ENCODE measurements around the gene HYOU1.
A peak's percentile ranks its signal among the peaks of the same experiment; 100 is the strongest.
"Not testable (repeated sequence)": the region's sequence is repeated elsewhere in the genome, so short reads cannot be mapped to it uniquely, and the experiment has no call there.

Gene HYOU1

DNA sequence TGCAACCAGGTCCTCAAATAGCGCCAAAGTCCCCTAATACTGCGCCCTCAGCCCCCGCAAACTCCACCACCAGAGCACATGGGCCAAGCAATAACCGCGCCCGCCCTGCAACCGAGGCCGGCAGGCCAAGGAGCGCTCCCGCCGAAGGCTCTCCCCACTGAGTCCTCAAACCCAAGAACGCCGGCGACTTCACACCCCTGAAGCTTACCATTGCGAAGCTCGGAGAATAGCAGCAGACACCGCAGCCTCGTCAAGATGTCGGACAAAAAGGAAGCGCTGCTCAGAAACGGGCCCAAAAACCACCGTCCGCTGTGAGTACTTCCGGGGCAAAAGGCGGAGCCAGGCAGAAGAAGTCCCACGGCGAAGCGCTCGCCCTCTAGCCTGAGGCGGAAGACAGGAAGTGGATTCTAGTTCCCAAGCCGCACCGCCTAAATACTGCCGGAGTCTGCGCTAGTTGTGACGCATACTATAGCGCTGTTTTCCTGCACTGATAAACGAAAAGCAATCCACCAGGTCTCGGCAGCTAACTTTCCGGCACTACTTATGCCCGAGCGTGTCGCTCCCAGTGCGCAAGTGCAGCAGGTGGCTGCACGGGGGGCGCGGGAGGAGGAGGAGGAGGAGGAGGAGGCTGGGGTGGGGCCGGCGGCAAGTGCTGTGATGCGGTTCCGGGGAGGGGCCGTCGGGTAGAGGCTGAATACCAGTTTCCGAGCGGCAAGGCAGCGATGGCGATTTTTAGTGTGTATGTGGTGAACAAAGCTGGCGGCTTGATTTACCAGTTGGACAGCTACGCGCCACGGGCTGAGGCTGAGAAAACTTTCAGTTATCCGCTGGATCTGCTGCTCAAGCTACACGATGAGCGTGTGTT lies 38.7 kb downstream of the HYOU1 start, which contains the start of the genes RPS25 and TRAPPC4:
Gene RPS25 (minus strand): TSS at position 270 of the 865 bp plus-strand sequence. CDS start 59 bp downstream, at position 211.
Gene TRAPPC4 (plus strand): TSS at position 693 of the 865 bp plus-strand sequence. CDS start 30 bp downstream, at position 723.
- DNase-seq (ENCODE audit: low read depth in 2 of 2): peak; percentile 89 to 90

DNA sequence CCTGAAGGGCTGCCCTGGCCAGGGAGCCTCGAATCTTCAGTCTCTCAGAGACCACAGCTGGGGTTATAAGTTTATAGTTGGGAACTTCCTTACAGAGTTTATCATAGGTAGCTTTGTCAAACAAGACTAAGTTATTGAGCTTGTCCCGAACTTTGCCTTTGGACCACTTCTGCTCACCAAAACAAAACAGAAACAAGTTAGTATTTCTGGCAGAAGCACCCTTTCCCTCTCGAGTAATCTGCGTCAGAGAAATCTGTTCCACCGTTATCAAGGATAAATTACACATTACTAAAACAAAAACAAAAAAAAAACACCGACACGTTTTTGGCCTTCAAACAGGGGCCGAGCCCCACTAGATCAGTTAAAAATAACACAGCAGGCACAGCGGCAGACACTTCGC lies 39.6 kb downstream of the HYOU1 start:
- DNase-seq (ENCODE audit: low read depth in 2 of 2): not testable (repeated sequence)

DNA sequence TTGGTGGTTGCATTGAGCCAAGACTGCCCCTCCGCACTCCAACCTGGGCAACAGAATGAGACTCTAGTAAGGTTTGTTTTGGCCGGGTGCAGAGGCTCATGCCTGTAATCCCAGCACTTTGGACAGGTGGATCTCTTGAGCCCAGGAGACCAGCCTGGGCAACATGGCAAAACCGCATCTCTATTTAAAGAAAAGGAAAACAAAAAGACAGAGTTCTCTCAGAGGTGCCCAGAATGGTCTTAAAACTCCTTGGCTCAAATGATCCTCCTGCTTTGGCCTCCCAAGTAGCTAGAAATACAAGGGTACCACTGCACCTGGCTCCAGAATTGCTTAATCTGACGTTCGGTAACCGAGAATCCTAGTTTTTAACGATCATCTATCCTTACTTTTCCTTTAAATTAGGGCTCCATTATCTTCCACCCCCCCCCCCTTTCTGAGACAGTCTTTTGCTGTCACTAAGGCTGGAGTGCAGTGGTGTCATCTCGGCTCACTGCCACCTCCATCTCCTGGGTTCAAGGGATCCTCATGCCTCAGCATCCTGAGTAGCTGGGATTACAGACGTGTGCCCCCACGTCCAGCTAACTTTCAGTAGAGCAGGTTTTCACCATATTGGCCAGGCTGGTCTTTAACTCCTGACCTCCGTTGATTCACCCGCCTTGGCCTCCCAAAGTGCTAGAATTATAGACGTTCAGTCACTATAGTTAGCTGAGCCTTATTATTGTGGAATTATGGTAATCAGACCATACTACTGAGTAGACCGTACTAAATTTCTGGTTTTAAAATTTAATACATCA lies 40.6 kb downstream of the HYOU1 start:
- DNase-seq (ENCODE audit: low read depth in 2 of 2): no peak

DNA sequence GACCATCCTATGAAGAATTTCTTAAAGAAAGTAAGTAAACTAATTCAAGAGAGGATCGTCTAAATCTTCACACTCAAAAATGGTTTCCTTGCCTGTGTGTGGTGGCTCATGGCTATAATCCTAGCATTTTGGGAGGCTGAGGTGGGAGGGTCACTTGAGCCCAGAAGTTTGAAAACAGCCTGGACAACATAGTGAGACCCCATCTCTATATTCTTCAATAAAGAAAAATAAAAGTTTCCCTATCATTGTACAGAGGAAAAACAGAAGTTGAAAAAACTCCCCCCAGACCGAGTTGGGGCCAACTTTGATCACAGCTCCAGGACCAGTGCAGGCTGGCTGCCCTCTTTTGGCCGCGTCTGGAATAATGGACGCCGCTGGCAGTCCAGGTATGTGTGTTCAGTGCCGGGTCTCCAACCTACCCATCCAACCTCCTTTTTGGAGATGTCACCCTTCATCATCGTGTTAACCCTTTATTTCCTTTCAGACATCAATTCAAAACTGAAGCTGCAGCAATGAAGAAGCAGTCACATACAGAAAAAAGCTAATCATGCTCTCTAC lies 41.9 kb downstream of the HYOU1 start:
- DNase-seq (ENCODE audit: low read depth in 2 of 2): no peak

DNA sequence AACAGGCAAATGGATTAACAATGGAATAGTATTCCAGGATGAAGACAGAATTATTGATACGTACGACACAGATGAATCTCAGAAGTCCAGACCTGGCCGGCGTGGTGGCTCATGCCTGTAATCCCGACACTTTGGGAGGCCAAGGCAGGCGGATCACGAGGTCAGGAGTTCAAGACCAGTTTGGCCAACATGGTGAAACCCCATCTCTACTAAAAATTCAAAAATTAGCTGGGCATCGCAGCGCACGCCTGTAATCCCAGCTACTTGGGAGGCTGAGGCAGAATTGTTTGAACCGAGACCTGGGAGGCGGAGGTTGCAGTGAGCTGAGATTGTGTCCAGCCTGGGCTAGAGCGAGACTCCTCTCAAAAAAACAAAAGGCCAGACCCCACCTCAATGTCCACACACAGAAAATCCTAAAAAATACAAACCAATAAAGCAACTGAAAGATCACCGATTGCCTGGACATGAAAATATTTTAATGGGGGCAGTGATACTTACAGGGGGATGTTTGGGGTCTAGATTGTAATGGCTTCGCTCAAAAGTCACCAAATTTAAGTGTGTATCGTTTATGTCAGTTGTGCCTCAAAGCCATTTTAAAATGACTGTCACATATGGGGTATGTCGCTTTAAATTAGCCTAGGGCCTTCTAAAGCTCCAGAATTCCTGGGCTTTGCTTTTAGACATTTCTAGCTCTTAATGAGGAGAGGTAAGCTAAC lies 42.6 kb downstream of the HYOU1 start:
- DNase-seq (ENCODE audit: low read depth in 2 of 2): no peak

DNA sequence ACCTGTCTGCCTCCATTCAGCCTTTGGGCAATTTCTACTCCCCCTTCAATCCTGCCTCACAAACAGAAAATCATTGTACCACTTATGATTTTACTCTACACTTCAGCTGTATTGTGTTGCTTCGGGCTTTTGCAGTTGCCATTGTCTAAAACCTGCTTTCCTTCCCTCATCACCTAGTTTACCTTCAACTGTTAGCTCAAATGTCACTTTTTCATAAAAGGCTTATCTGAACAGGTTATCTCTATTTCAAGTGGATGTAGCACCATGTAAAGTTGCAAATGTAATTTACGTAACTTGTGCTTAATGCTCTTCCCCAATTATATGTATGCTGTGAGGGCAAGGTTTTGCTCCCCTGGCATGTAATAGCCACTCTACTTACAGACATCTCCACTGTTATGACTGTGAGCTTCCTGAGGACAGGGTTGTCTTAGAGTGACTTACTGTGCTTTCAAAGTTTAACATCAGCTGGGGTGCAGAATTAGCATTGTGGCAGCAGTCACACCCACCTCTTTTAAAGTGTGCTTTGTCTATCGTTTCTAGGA lies 44.3 kb downstream of the HYOU1 start:
- DNase-seq (ENCODE audit: low read depth in 2 of 2): no peak

DNA sequence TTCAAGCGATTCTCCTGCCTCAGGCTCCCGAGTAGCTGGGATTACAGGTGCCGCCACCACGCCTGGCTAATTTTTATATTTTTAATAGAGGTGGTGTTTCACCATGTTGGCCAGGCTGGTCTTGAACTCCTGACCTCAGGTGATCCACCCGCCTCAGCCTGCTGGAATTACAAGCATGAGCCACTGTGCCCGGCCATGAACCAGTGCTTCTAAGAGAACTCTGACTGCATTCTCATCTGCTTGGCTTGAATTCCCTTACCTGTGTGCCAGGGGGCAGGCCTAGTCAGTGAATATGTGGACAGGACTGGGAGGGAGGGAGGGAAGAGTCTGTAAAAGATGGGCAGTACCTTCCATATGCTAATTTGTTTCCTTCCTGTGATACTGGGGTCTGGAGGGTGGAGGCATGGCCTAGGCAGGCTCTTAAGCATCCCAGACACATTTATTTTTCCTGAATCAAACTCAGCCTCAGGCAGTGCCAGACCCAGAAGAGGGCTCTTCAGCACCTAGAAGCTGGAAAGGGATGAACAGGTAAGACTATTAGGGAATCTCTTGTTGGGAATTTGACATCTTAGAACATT lies 45.4 kb downstream of the HYOU1 start:
- DNase-seq (ENCODE audit: low read depth in 2 of 2): no peak

DNA sequence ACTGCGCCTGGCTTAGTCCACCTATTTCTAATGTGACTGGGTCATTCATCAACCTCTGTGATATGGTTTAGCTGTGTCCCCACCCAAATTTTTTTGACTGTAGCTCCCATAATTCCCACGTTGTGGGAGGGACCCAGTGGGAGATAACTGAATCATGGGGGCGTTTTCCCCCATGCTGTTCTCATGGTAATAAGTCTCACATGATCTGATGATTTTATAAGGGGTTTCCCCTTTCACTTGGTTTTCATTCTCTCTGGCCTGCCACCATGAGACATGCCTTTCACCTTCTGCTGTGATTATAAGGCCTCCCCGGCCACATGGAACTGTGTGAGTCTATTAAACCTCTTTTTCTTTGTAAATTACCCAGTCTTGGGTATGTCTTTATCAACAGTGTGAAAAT lies 50.3 kb downstream of the HYOU1 start:
- no peak for DNase-seq (ENCODE audit: low read depth in 2 of 2)

DNA sequence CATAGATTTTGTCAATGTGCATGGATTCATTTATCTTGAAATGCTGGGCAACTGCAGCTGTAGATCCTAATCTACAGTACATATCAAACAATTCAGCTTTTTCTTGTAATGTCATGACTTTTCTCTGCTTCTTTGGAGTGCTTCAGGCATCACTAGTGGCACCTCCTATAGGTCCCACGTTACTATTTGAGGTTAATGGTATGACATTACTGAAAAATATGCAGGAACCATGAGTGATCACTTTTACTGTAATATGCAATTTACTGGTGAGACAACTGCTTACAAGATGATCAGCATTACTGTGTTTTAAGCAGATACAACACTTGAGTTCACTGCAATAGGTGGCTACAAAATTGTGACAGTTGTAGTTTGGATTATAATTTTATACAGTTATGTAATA lies 56.1 kb downstream of the HYOU1 start:
- no peak for DNase-seq (ENCODE audit: low read depth in 2 of 2)

DNA sequence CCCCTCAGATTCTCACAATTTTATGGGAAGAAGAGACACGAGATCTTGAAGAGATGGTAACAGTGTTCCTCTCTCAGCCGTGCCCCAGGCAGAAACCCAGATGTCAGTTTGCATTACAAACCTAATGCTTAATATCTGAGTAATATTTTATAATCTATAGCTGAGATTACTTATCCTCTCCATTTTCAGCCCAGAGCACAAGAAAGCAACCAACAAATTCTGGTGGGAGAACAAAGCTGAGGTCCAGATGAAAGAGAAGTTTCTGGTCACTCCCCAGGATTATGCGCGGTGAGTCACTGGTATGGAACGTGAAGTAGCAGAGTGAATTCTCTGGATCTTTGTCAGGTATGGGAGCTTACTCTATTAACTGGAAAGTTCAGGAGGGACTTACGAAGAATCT lies 58.2 kb downstream of the HYOU1 start:
- no peak for DNase-seq (ENCODE audit: low read depth in 2 of 2)

DNA sequence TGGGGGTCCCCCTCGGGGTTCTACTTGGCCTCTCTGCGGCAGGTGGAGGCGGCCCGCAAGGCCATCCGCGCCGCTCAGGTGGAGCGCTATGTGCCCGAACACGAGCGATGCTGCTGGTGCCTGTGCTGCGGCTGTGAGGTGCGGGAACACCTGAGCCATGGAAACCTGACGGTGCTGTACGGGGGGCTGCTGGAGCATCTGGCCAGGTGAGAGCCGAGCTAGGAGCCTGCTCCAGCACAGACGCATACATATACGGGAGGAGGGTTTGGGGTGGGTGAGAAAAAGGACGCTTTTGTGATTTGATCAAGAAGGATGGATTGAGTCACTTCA lies 58.7 kb downstream of the HYOU1 start:
- DNase-seq (ENCODE audit: low read depth in 2 of 2): no peak

DNA sequence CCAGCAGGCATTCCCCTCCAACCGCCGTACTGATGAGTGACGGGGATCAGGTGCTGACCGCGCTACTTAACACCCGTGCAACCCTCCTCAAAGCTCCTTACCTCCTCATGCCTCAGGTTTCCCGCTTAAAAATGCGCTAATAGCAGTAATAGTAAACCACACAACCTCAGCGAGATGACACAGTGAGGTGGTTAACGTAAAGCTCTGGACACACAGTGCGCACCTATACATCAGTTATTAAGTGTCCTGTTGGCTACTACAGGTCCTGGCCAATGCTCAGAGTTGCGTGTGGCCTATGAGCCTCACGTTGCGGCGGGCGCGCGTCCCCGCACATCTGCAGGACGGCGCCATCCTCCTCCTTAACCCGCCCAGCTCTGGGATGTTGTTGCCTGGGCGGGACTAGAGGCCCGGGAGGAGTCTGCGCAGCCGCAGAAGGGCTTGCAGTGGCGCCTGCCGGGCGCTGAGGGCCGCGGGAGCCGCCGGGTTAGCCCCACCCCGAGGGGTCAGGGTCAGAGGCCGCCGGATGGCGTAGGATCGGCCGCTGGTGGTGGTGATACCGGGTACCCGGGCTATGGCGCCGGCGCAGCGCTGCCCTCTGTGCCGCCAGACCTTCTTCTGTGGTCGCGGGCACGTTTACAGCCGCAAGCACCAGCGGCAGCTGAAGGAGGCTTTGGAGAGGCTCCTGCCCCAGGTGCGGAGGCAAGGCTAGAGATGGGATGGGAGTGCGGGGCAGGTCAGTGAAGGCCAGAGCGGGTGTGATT lies 59.2 kb downstream of the HYOU1 start, which contains the start of gene CENATAC:
Gene CENATAC (plus strand): TSS at position 512 of the 761 bp plus-strand sequence. CDS start 60 bp downstream, at position 572.
- DNase-seq (ENCODE audit: low read depth in 2 of 2): peak; percentile 94

DNA sequence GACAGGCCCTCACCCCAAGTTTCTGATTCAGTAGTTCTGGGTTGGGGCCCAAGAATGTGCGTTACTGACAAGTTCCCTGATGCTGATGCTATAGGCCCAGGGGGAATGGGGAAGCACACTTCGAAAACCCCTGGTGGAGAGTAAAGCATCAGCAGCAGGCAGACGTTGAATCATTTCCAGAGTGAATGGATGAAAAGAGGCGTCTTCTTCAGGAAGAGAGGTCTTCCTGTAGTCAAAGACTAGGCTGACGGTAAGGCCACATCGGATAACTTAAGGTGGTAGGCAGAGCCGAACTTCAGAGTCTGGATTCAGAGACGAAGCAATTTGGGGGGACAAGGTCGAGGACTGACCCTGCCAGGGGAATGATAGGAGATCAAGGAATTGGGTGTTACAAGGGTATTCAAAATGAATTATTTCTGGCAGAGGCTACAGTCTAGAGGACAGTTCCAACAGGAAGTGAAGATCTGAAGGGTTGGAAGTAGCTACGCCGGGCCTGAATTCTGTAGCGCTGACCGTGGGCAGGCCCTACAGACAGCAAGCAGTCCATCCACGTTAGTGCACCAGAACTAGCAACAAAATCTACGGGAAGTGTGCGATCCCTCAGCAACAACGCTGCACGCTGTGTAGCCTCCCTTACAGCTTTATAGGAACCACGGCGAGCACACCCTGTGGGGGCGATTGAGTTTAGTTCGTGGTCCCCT lies 59.9 kb downstream of the HYOU1 start:
- peak in 1 of 2 donors; percentile 17 for DNase-seq (ENCODE audit: low read depth in 2 of 2)
